Vagina (tissue), 2 donors: Measurements from ENCODE around the gene LMNA. TPM values are rescaled to one million over a fixed set of nuclear protein-coding genes. Genes with fewer than 3 reads are reported as not detected.

Experiments
- DNase-seq, 2 donors: peaks; one replicate each; pipeline ENCODE4 v3.0.0-alpha.2; 2017; ENCODE audit errors: extremely low spot score in 2 of 2
- H3K27ac ChIP-seq: fragments of 200-600 bp; sonication (generic); one replicate; pipeline ENCODE4 v1.5.1; 2019
- H3K27me3 ChIP-seq: fragments of 200-600 bp; sonication (generic); one replicate; pipeline ENCODE4 v1.5.1; 2019
- H3K36me3 ChIP-seq, 2 donors: fragments of 200-600 bp; sonication (generic); one replicate each; pipeline ENCODE4 v1.5.1; 2017 to 2019
- H3K4me1 ChIP-seq: fragments of 200-600 bp; sonication (generic); one replicate; pipeline ENCODE4 v1.5.1; 2019
- H3K4me3 ChIP-seq, 2 donors: fragments of 200-600 bp; sonication (generic); 1 replicate in 1 of 2; 2 replicates in 1 of 2; pipeline ENCODE4 v1.5.1; 2016 to 2019
- H3K9me3 ChIP-seq: fragments of 200-600 bp; sonication (generic); one replicate; pipeline ENCODE4 v1.5.1; 2019
- POLR2A ChIP-seq, 2 donors: fragments of 450-650 bp; IDR thresholded peaks; one replicate each; pipeline ENCODE4 v1.6.1; 2017; ENCODE audit warnings: antibody characterized with exemption in 2 of 2, mild to moderate bottlenecking in 2 of 2, moderate library complexity in 2 of 2
- POLR2AphosphoS5 ChIP-seq, 2 donors: sonication (generic); formaldehyde crosslinking; IDR thresholded peaks; one replicate each; pipeline ENCODE4 v1.9.0; 2017; ENCODE audit warnings: antibody characterized with exemption in 2 of 2, mild to moderate bottlenecking in 2 of 2, low read depth in 1 of 2; ENCODE audit not compliant: insufficient read depth in 1 of 2
- intact Hi-C: fragments of 100-400 bp; cut with DNase I; formaldehyde crosslinking; loops from one replicate; pipeline ENCODE4 v1.15.1; 2023
- total RNA-seq: library from RNA; depleted of rRNA; stranded (reverse); fragments of >200 nt; gene quantifications from one replicate; pipeline ENCODE4 v1.2.3, GENCODE V29; 2016
- TF ChIP-seq, protein P1 (sequence below), 3 experiments: fragments of 450-650 bp in 2 of 3; fragments of 200-600 bp in 1 of 3; sonication (generic) in 1 of 3; IDR thresholded peaks; one replicate each; pipeline ENCODE4 v1.5.1; 2017 to 2019; ENCODE audit warnings: antibody characterized with exemption in 3 of 3, mild to moderate bottlenecking in 2 of 3, moderate library complexity in 2 of 3

Gene LMNA
- total RNA-seq, 1 donor from 2014 or later, result 436 TPM

DNA sequence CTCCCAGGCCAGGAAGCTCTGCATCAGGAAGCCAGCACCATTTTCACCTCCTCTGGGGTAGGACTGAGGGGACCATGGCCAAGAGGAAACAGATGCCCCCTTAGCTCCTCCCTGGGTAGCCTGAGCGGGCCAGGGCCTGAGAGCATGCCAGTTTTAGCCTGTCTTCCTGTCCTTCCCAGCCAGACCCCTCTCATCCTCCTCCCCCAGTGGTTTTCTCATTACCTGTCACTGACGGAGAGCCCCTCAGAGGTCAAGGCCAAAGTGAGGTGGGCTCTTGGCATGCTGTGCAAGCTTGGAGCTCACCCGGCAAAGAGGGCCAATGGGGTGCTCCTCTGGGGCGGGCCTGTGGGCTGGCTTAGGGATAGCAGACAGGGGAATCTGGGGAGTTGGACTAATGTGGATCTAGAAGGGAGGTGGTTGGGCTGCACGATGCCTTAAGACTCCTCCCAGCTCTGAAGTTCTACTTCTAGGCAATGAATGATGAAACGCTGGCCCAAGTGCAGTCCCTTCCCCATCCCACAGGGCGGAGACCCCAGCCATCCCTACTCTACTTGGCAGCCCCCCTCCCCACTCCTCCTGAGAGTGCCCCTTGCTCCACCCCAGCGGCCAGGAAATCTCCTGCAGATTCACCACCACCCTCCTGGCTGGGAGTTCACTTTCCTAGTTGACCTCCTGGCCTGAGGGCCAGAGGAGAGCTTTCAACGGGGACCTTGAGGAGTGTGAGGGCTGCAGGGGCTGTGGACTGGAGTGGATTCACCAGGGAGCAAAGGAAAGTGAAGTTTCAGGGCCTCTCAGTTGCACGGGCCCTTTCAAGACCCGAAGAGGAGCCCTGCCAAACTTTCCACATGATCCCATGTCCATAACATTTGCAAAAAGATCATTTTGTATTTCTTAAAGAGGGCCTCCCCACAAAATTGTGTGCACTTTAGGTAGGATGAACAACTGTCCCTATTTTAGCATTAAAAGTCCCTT is 9.4 kb upstream of the LMNA start:
- Histone ChIP-seq H3K36me3 (no peaks in the 10 kb centered on the region), H3K27me3 (no peaks in the 10 kb centered on the region), H3K27ac (peak overlapping the region; percentile 99), H3K4me1 (peaks cover 68% of the 10 kb centered on the region), H3K9me3 (no peaks in the 10 kb centered on the region), H3K4me3 (peak overlapping the region; percentile 31 to 43)
- intact Hi-C loops, result no loop called here
- TF ChIP-seq, protein P1, sequence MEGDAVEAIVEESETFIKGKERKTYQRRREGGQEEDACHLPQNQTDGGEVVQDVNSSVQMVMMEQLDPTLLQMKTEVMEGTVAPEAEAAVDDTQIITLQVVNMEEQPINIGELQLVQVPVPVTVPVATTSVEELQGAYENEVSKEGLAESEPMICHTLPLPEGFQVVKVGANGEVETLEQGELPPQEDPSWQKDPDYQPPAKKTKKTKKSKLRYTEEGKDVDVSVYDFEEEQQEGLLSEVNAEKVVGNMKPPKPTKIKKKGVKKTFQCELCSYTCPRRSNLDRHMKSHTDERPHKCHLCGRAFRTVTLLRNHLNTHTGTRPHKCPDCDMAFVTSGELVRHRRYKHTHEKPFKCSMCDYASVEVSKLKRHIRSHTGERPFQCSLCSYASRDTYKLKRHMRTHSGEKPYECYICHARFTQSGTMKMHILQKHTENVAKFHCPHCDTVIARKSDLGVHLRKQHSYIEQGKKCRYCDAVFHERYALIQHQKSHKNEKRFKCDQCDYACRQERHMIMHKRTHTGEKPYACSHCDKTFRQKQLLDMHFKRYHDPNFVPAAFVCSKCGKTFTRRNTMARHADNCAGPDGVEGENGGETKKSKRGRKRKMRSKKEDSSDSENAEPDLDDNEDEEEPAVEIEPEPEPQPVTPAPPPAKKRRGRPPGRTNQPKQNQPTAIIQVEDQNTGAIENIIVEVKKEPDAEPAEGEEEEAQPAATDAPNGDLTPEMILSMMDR (IDR thresholded peaks at IDR 0.05), result no peak
- TF ChIP-seq POLR2A (IDR thresholded peaks at IDR 0.05), result no peak
- TF ChIP-seq POLR2AphosphoS5 (IDR thresholded peaks at IDR 0.05; ENCODE audit: insufficient read depth in 1 of 2, low read depth in 1 of 2), result no peak
- no peak for DNase-seq

DNA sequence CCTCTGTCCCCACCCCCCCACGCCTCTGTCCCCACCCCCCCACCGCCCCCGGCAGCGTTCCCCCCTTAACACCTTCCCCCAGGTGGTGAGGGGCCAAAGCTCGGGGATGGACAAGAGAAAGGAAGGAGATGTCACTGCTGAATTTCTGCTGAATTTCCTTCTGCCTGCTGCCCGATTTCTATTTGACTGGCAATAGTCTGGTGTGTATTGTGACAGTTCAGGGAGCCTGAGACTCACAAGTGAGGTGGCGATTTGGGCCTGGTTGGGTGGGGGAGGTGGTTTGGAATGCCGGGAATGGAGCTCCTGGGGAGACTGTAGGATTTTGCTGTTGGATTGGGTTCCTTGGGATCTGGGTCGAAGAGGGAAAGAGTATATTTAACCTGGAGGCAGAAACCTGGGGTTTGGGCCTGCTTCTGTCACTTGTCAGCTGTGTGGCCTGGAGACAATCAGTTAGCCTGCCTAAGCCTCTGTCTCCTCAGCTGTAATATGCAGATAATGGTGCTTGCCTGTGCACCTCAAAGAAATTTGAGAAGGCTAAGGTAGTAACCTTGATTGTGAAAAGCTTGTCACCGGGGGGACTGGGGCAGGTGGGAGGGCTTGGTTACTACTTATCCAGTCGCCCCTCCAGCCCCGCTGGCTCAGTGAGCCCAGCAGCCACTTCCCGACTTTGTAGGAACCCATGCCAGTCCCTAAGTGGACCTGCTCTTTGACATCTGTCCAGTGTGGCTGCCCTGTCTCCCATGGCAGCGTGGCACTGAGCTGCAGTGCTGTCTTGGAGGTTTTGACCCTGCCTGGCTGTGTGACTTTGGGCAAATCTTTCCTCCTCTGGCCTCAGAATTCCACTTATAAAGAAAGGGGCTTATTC is 7.7 kb upstream of the LMNA start:
- no peak for DNase-seq
- Histone ChIP-seq H3K9me3 (no peaks in the 10 kb centered on the region), H3K27ac (peak overlapping the region; percentile 99), H3K4me1 (peaks cover 59% of the 10 kb centered on the region), H3K27me3 (no peaks in the 10 kb centered on the region), H3K36me3 (no peaks in the 10 kb centered on the region), H3K4me3 (peak overlapping the region; percentile 31 to 43)
- TF ChIP-seq, protein P1 (IDR thresholded peaks at IDR 0.05), result no peak
- no peak for TF ChIP-seq POLR2A (IDR thresholded peaks at IDR 0.05)
- no peak for TF ChIP-seq POLR2AphosphoS5 (IDR thresholded peaks at IDR 0.05; ENCODE audit: insufficient read depth in 1 of 2, low read depth in 1 of 2)
- intact Hi-C loops, result no loop called here

DNA sequence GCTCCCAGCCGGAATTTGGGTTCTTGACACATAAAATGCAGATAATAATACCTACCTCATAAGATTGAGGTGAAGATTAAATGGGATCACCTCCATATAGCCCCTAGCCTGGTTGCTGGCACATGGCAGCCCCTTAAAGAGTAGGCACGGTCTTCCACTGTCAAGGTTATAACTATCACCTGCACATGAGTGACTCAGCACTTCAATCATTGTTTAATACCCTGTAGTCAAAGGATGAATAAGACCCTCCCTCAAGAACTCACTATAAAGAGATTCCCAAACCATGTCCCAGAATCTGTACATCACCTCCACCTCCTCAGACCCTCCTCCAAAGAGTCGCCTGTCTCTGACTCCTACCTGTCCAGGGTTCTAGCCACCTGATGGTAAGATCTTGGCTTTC is 6.5 kb upstream of the LMNA start:
- TF ChIP-seq POLR2A (IDR thresholded peaks at IDR 0.05), result no peak
- TF ChIP-seq POLR2AphosphoS5 (IDR thresholded peaks at IDR 0.05; ENCODE audit: insufficient read depth in 1 of 2, low read depth in 1 of 2), result no peak
- TF ChIP-seq, protein P1 (IDR thresholded peaks at IDR 0.05), result no peak
- Histone ChIP-seq H3K9me3 (no peaks in the 10 kb centered on the region), H3K36me3 (no peaks in the 10 kb centered on the region), H3K27me3 (no peaks in the 10 kb centered on the region), H3K4me1 (peaks cover 59% of the 10 kb centered on the region), H3K4me3 (no peak overlapping the region), H3K27ac (peak overlapping the region; percentile 29)
- no peak for DNase-seq
- intact Hi-C loops, result no loop called here

DNA sequence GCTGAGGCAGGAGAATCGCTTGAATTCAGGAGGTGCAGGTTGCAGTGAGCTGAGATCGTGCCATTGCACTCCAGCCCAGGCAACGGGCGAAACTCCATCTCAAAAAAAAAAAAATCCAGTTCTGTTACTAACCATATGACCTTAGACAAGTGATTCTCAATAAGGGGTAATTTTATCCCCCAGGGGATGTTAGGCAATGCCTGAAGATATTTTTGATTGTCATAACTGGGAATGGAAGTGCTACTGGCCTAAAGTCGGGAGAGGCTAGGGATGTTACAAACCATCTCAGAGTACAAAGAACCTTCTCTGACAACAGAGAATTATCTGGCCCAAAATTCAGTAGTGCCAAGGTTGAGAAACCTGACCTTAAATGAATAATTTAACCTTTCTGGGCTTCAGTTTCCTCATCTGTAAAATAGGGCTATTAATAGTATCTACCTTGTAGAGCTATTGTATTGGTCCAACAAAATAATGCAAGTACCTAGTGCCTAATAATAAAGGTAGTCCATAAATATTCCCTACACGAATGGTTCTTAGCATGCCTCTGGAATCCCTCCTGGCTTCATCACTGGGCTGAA is 5.8 kb upstream of the LMNA start:
- TF ChIP-seq POLR2AphosphoS5 (IDR thresholded peaks at IDR 0.05; ENCODE audit: insufficient read depth in 1 of 2, low read depth in 1 of 2), result no peak
- TF ChIP-seq, protein P1 (IDR thresholded peaks at IDR 0.05), result no peak
- no peak for TF ChIP-seq POLR2A (IDR thresholded peaks at IDR 0.05)
- Histone ChIP-seq H3K36me3 (no peaks in the 10 kb centered on the region), H3K4me3 (no peak overlapping the region), H3K9me3 (no peaks in the 10 kb centered on the region), H3K27ac (peak overlapping the region; percentile 42), H3K4me1 (peaks cover 59% of the 10 kb centered on the region), H3K27me3 (no peaks in the 10 kb centered on the region)
- no peak for DNase-seq
- intact Hi-C loops, result no loop called here
